Adipose tissue (tissue), 3 donors: ENCODE measurements around the gene REC8. TPM values are rescaled to one million over a fixed set of nuclear protein-coding genes. Genes with fewer than 3 reads are reported as not detected.
"Not testable (repeated sequence)": the region's sequence is repeated elsewhere in the genome, so short reads cannot be mapped to it uniquely, and the experiment has no call there.

ENCODE experiments used
- H3K27ac ChIP-seq: one replicate; pipeline ENCODE4 v1.5.1; 2013; ENCODE audit warnings: low read depth, low read length
- WGBS, 3 donors: extraction: QIAGEN DNeasy Blood & Tissue Kit; methylation state at CpG; one replicate each; pipeline ENCODE4 v1.1.7; 2013; 5-methylcytosine and 5-hydroxymethylcytosine counted together
- polyA plus RNA-seq, 3 donors: library from polyadenylated mRNA; stranded (reverse); fragments of 200-250 nt; gene quantifications; one replicate each; pipeline ENCODE4 v1.2.3, GENCODE V29; 2013
- donor health status: healthy with polysubstance abuse.
- donor health status: Bipolar disorder and iron deficiency.
- donor health status: healthy.

REC8 gene
- polyA plus RNA-seq, 3 donors: 3.9 to 19.8 (median 9.4) TPM

- H3K27ac ChIP-seq: peak overlapping the region; percentile 42
- WGBS, 3 donors: 61 to 87% (median 81%) methylated on average over 7 of the region's 7 CpGs
Observed at GRCh38 chr14:24194186-24194872, 22.4 kb downstream of the REC8 start.

GRCh38 chr14:24194873-24195185, 22.9 kb downstream of the REC8 start:
- WGBS, 3 donors: 24 to 59% (median 55%) methylated on average over 8 of the region's 8 CpGs
- H3K27ac ChIP-seq: peak overlapping the region; percentile 95

- WGBS, 3 donors: 0 to 1% (median 1%) methylated on average over 73 to 89 of the region's 89 CpGs
- peak within 1 kb of the TSS; percentile 95 for H3K27ac ChIP-seq
Observed at GRCh38 chr14:24195186-24196070, 23.5 kb downstream of the REC8 start, which contains the start of gene TM9SF1. Gene TM9SF1 (minus strand): TSS chr14:24195441. CDS start chr14:24195019, 422 bp downstream.

DNA sequence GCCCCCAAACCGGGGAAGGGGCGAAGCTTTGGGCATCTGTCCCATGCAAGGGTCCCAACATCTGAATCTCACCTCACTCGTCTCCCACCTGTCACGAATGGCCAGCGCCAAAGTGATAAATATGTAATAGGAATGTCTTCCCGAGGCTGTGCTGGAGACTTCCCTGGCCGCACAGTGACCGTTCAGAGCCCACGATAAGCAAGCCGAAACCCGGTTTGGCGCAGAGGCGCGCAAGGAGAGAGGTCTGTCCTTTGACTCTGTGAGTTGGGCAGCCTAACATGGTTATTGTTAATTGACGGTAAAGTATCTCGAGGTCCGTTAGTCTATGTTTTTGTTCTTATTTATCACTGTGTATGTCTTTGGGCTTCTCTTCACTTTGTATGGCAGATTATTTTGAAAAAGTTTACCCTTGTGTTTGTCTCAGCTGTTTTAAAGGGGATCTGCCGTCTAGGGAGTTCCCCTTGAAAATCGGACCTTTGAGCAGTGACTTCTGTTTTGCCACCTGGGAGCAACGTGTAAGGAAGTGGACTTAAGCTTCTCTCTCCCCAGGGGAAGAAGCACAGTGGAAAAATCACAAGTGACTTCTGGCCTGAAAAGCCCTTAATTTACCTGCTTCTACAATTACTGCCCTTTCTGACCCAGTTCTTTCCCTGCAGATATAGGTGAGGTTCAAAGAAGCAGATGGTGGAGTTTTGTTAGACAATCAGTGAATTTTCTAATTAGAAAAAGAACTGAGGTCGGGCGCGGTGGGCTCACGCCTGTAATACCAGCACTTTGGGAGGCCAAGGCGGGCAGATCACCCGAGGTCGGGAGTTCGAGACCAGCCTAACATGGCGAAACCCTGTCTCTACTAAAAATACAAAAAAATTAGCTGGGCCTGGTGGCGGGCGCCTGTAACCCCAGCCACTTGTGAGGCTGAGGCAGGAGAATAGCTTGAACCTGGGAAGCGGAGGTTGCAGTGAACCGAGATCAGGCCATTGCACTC, 24.5 kb downstream of the REC8 start:
- peak overlapping the region; percentile 95 for H3K27ac ChIP-seq
- 22 to 35% (median 34%) methylated on average over 33 of the region's 33 CpGs for WGBS, 3 donors

DNA sequence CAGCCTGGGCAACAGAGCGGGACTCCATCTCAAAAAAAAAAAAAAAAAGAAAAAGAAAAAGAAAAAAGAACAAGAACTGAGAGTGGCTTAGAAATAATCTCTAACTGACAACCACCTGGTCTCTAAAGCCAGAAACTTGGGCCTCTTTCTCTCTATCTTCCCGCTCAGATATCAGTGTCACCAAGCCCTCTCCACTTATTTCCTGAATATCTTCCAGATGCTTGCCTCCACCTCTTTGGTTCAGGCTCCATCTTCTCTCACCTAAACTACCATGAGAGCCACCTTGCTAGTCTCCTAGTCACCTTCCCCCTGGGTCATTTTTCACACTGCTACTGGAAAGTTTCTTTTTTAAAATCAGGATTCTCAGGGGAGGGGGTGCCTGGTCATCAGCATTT, 25.2 kb downstream of the REC8 start:
- WGBS, 3 donors: 66 to 100% (median 88%) methylated on average over 2 of the region's 2 CpGs
- no peak overlapping the region for H3K27ac ChIP-seq

GRCh38 chr14:24198814-24199524, 27.1 kb downstream of the REC8 start:
- 78 to 83% (median 82%) methylated on average over 7 of the region's 7 CpGs for WGBS, 3 donors
- no peak overlapping the region for H3K27ac ChIP-seq

DNA sequence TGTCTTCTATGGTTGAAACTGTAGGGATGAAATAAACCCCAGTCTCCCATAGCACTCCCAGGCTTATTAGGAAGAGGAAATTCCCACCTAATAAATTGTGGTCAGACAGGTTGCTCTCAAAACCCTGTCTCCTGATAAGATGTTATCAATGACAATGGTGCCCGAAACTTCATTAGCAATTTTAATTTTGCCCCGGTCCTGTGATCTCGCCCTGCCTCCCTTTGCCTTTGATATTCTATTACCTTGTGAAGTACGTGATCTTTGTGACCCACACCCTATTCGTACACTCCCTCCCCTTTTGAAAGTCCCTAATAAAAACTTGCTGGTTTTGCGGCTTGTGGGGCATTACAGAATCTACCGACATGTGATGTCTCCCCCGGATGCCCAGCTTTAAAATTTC, 30.7 kb downstream of the REC8 start:
- 86 to 94% (median 90%) methylated on average over 8 of the region's 8 CpGs for WGBS, 3 donors
- H3K27ac ChIP-seq: not testable (repeated sequence)

DNA sequence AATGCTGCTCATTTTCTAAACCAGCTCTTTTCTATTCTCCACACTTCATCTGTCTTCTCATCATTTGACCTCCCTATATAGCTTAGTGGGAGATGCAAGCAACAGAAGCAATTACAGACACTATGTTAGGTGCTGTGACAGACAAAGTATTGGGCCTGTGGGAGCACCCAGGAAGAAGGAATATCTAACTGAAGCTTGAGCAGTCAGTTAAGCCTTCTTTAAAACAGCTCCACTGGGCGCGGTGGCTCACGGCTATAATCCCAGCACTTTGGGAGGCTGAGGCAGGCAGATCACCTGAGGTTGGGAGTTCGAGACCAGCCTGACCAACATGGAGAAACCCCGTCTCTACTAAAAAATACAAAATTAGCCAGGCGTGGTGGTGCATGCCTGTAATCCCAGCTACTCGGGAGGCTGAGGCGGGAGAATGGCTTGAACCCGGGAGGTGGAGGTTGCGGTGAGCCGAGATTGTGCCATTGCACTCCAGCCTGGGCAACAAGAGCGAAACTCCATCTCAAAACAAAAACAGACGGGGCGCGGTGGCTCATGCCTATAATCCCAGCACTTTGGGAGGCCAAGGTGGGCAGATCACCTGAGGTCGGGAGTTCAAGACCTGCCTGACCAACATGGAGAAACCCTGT, 31.5 kb downstream of the REC8 start:
- not testable (repeated sequence) for H3K27ac ChIP-seq
- WGBS, 3 donors: 92 to 100% (median 98%) methylated on average over 14 to 16 of the region's 16 CpGs

GRCh38 chr14:24204163-24205146, 32.6 kb downstream of the REC8 start:
- WGBS, 3 donors: 89 to 95% (median 95%) methylated on average over 7 of the region's 7 CpGs
- no peak overlapping the region for H3K27ac ChIP-seq

DNA sequence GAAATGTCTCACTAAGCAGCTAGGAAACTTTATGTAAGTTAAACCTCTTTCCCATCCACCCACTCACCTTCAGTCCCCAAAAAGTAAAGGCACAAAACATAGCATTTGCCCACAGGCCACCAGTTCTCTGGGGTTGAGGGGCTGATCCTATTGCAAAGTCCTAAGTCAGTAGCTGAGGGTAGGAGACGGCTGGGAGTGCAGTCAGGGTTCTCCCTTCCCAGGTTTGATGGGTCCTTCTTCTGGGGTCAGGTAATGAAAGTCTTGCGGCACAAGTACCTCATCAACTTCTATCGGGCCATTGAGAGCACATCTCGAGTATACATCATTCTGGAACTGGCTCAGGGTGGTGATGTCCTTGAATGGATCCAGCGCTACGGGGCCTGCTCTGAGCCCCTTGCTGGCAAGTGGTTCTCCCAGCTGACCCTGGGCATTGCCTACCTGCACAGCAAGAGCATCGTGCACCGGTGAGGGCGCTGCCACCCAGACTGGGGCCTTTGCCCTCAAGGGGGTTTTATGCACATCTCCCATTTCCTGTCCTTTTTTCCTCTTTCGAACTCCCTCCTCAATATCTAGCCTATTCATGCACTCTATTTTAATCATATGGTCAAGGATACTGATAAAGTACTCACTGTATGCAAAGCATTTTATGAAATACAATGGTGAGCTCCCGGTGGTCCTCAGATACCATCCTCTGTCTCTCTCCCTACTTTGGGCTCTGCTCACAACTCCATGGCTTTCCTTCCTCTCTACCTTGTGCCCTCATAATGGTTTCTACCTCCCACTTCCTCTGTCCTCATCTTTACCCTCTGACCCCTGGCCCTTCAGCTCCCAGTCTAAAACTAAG, 34.6 kb downstream of the REC8 start:
- no peak overlapping the region for H3K27ac ChIP-seq
- WGBS, 3 donors: 91 to 98% (median 94%) methylated on average over 11 of the region's 11 CpGs

GRCh38 chr14:24207104-24207551, 35.2 kb downstream of the REC8 start:
- WGBS, 3 donors: 94 to 97% (median 95%) methylated on average over 5 of the region's 5 CpGs
- no peak overlapping the region for H3K27ac ChIP-seq

DNA sequence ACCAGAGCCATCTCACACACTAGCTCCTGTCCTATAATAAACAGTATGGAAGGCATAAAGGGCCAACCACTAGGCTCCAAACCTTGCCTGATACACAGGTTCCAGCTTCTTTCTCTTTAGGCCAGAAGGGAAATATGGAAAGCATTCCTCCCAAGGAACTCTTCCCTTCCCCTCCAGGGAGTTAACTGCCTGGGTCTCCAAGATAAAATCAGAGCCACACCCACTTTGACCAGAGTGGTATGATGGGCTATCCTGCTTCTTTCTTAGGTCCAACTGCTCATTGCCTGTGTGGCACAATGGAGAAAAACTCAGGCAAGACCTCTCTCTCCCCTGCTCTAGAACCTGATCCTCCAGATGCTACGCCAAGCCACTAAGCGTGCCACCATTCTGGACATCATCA, 35.7 kb downstream of the REC8 start:
- 99 to 100% (median 100%) methylated on average over 2 of the region's 2 CpGs for WGBS, 3 donors
- no peak overlapping the region for H3K27ac ChIP-seq

GRCh38 chr14:24211311-24211710, 39.4 kb downstream of the REC8 start:
- WGBS, 3 donors: 88 to 95% (median 91%) methylated on average over 6 of the region's 6 CpGs
- H3K27ac ChIP-seq: no peak overlapping the region

- H3K27ac ChIP-seq: peak within 1 kb of the TSS; percentile 80
- 0 to 1% (median 1%) methylated on average over 51 to 53 of the region's 53 CpGs for WGBS, 3 donors
Observed at GRCh38 chr14:24212924-24213865, 41.3 kb downstream of the REC8 start, which contains the start of gene CHMP4A. Gene CHMP4A (minus strand): TSS chr14:24213488. CDS start chr14:24213439, 49 bp downstream.
